Activated CD4-positive, alpha-beta T cell treated with anti-CD3 and anti-CD28 coated beads, Interleukin-2, Interleukin-4, amounts not matched to agents 100 ng/mL and 50 ng/mL, durations not matched to agents 16 hours and 8 hours (primary cell): ENCODE data around the gene RASSF5.
"Not testable (repeated sequence)": the region's sequence is repeated elsewhere in the genome, so short reads cannot be mapped to it uniquely, and the experiment has no call there.

Source experiments
- DNase-seq: peaks from one replicate; pipeline ENCODE4 v3.0.0-alpha.2; 2020; ENCODE audit warnings: low spot score

Gene RASSF5

GRCh38 chr1:206477110-206477509 lies 30.2 kb upstream of the RASSF5 start:
- DNase-seq, result no peak

GRCh38 chr1:206477581-206478380 lies 29.6 kb upstream of the RASSF5 start:
- no peak for DNase-seq

GRCh38 chr1:206478746-206479145 lies 28.6 kb upstream of the RASSF5 start:
- DNase-seq, result no peak

GRCh38 chr1:206479183-206480125 lies 27.9 kb upstream of the RASSF5 start:
- DNase-seq, result peak; percentile 66

GRCh38 chr1:206480211-206480610 lies 27.1 kb upstream of the RASSF5 start:
- no peak for DNase-seq

- no peak for DNase-seq
Observed at GRCh38 chr1:206482611-206483010, 24.7 kb upstream of the RASSF5 start.

GRCh38 chr1:206483864-206484263 lies 23.5 kb upstream of the RASSF5 start:
- not testable (repeated sequence) for DNase-seq

GRCh38 chr1:206484901-206485300 lies 22.4 kb upstream of the RASSF5 start:
- no peak for DNase-seq

- no peak for DNase-seq
Observed at GRCh38 chr1:206486995-206487788, 20.1 kb upstream of the RASSF5 start.

GRCh38 chr1:206487970-206488369 lies 19.4 kb upstream of the RASSF5 start:
- no peak for DNase-seq

GRCh38 chr1:206488466-206488865 lies 18.9 kb upstream of the RASSF5 start:
- no peak for DNase-seq

GRCh38 chr1:206489980-206490770 lies 17.2 kb upstream of the RASSF5 start:
- DNase-seq, result peak; percentile 71

GRCh38 chr1:206490771-206491405 lies 16.4 kb upstream of the RASSF5 start:
- DNase-seq, result no peak

- DNase-seq, result no peak
Observed at GRCh38 chr1:206491616-206492015, 15.7 kb upstream of the RASSF5 start.

- no peak for DNase-seq
Observed at GRCh38 chr1:206492589-206492988, 14.7 kb upstream of the RASSF5 start.

- no peak for DNase-seq
Observed at GRCh38 chr1:206493279-206493678, 14.1 kb upstream of the RASSF5 start.

- DNase-seq, result no peak
Observed at GRCh38 chr1:206495011-206495461, 12.3 kb upstream of the RASSF5 start.

- DNase-seq, result no peak
Observed at GRCh38 chr1:206495493-206496046, 11.8 kb upstream of the RASSF5 start.

GRCh38 chr1:206496131-206496793 lies 11.1 kb upstream of the RASSF5 start:
- no peak for DNase-seq

- DNase-seq, result no peak
Observed at GRCh38 chr1:206497363-206497762, 10.0 kb upstream of the RASSF5 start.
